Measurements from ENCODE around the gene FAR1. TPM values are rescaled to one million over a fixed set of nuclear protein-coding genes. Genes with fewer than 3 reads are reported as not detected.

FAR1 gene
- polyA plus RNA-seq, 1 of the 3 experiments (the other 2 are of a cell fraction): 29.0 TPM

- WGBS (ENCODE audit: low lambda C conversion rate): 95% methylated on average over 1 of the region's 1 CpG
- DNase-seq: no peak
- CTCF ChIA-PET: interaction anchor here (1.6 kb wide), 1 partner anchor 11 kb away, joined by 4 read pairs; no protein-coding TSS in a partner anchor
These were observed 13.7 kb downstream of the FAR1 start for GRCh38 chr11:13682212-13682611.

More at GRCh38 chr11:13682212-13682611, 13.7 kb downstream of the FAR1 start:
- Histone ChIP-seq H3K9me3 (no peaks in the 10 kb centered on the region), H3K4me3 (ENCODE audit: low read depth in 2 of 2, low read length in 1 of 2) (no peak overlapping the region), H3K4me1 (ENCODE audit: control insufficient read depth in 1 of 2, insufficient read depth in 2 of 2, low read depth in 1 of 2, low read length in 1 of 2) (peaks cover 0 to 14% of the 10 kb centered on the region in 2 experiments; a peak in 2 of 4 replicates), H3K79me2 (ENCODE audit: insufficient read depth) (peaks cover 100% of the 10 kb centered on the region), H3F3A (replicated peaks; ENCODE audit: insufficient read depth) (peaks cover 15% of the 10 kb centered on the region), H3K4me2 (no peak overlapping the region), H3K9me2 (no peaks in the 10 kb centered on the region), H3K36me3 (replicated peaks in 1 of 2; ENCODE audit: control insufficient read depth in 1 of 2, insufficient read depth in 2 of 2, low read length in 1 of 2) (peaks cover 0 to 14% of the 10 kb centered on the region in 2 experiments), H3K9ac (no peak overlapping the region), H3K27ac (ENCODE audit: low read depth in 2 of 2, low read length in 1 of 2) (no peak overlapping the region), H3K27me3 (ENCODE audit: insufficient read depth) (no peaks in the 10 kb centered on the region), H4K20me1 (ENCODE audit: insufficient read depth) (peaks cover 90% of the 10 kb centered on the region), H2AFZ (ENCODE audit: low read depth) (no peak overlapping the region)
- POLR2A ChIA-PET: no interaction called here
- TF ChIP-seq RAD21 (IDR thresholded peaks at IDR 0.05; ENCODE audit: low read length): no peak
- no peak for TF ChIP-seq NFIC (IDR thresholded peaks at IDR 0.05; ENCODE audit: borderline replicate concordance)
- TF ChIP-seq USF2 (IDR thresholded peaks at IDR 0.05; ENCODE audit: borderline replicate concordance, low read depth, low read length): no peak
- TF ChIP-seq GABPA (IDR thresholded peaks at IDR 0.05; ENCODE audit: low read depth): no peak
- TF ChIP-seq RFX5 (IDR thresholded peaks at IDR 0.05; ENCODE audit: low read length): no peak
- no peak for TF ChIP-seq FOXJ3 (CRISPR knock-in tag; IDR thresholded peaks at IDR 0.05)
- no peak for TF ChIP-seq CHD2 (IDR thresholded peaks at IDR 0.05; ENCODE audit: low read length, partially characterized antibody)
- TF ChIP-seq USF1 (IDR thresholded peaks at IDR 0.05; ENCODE audit: borderline replicate concordance, low read depth): no peak
- no peak for TF ChIP-seq MXI1 (IDR thresholded peaks at IDR 0.05; ENCODE audit: low read depth, low read length)
- TF ChIP-seq MEF2A (IDR thresholded peaks at IDR 0.05; ENCODE audit: borderline replicate concordance, low read depth): no peak
- TF ChIP-seq POLR2AphosphoS5 (IDR thresholded peaks at IDR 0.05; ENCODE audit: low read depth, low read length): no peak
- TF ChIP-seq MAX (IDR thresholded peaks at IDR 0.05; ENCODE audit: low read depth): no peak
- no peak for TF ChIP-seq FOSL2 (IDR thresholded peaks at IDR 0.05; ENCODE audit: borderline replicate concordance, low read depth)
- no peak for TF ChIP-seq TAF1 (IDR thresholded peaks at IDR 0.05; ENCODE audit: borderline replicate concordance, low read depth, low read length)
- no peak for TF ChIP-seq CTCF (IDR thresholded peaks at IDR 0.05)
- TF ChIP-seq IRF3 (IDR thresholded peaks at IDR 0.05; ENCODE audit: low read depth, low read length): no peak

Measured in SK-N-SH (cell line).